EH (cell line): Measurements from ENCODE around the gene SCAPER.
A peak's percentile ranks its signal among the peaks of the same experiment; 100 is the strongest.
"Not testable (repeated sequence)": the region's sequence is repeated elsewhere in the genome, so short reads cannot be mapped to it uniquely, and the experiment has no call there.

Experiments
- DNase-seq: peaks from one replicate; pipeline ENCODE4 v3.0.0-alpha.2; 2015; ENCODE audit warnings: low read depth

SCAPER gene

GRCh38 chr15:76913737-76914136 is 8.6 kb upstream of the SCAPER start:
- peak; percentile 4 for DNase-seq

DNA sequence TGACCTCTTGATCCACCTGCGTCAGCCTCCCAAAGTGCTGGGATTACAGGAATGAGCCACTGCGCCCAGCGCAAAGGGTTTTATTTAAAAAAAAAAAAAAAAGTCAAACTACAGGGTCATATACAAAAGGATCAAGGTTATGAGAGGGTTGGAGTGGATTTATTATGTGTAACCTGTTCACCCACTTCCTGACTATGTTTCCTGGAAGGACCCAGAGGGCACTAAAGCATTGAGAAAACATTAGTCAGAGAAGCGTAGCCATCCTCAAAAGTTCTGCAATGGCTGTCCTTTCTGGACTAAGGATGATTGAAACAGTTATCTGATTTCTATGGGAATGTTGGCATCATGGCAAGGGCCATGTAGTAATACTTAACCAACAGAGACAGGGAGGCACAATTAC is 7.3 kb upstream of the SCAPER start:
- DNase-seq, result no peak

- DNase-seq, result no peak
These were observed 715 bp upstream of the SCAPER start for GRCh38 chr15:76905855-76906254.

GRCh38 chr15:76904461-76905012 is 603 bp downstream of the SCAPER start:
- DNase-seq, result peak; percentile 31

GRCh38 chr15:76903251-76903681 is 1.9 kb downstream of the SCAPER start:
- peak; percentile 58 for DNase-seq

GRCh38 chr15:76901965-76902364 is 3.2 kb downstream of the SCAPER start:
- DNase-seq, result no peak

DNA sequence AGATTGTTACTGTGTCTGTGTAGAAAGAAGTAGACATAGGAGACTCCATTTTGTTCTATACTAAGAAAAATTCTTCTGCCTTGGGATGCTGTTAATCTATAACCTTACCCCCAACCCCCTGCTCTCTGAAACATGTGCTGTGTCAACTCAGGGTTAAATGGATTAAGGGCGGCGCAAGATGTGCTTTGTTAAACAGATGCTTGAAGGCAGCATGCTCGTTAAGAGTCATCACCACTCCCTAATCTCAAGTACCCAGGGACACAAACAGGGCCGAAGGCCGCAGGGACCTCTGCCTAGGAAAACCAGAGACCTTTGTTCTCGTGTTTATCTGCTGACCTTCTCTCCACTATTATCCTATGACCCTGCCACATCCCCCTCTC is 5.2 kb downstream of the SCAPER start:
- DNase-seq, result not testable (repeated sequence)

GRCh38 chr15:76899176-76899930 is 5.8 kb downstream of the SCAPER start:
- DNase-seq, result not testable (repeated sequence)

GRCh38 chr15:76898102-76898501 is 7.0 kb downstream of the SCAPER start:
- DNase-seq, result no peak

DNA sequence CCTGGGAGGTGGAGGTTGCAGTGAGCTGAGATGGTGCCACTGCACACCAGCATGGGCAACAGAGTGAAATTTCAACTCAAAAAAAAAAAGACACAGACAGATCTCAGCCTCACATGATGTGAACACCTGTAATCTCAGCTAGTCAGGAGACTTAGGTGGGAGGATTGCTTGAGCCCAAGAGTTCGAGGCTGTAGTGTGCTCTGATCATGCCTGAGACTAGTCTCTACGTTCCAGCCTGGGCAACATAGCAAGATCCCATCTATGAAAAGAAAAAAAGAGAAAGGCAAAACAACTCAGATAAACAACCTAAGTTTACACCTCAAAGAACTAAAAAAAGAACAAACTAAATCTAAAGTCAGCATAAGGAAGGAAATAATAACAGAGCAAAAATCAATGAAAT is 11.0 kb downstream of the SCAPER start:
- no peak for DNase-seq

DNA sequence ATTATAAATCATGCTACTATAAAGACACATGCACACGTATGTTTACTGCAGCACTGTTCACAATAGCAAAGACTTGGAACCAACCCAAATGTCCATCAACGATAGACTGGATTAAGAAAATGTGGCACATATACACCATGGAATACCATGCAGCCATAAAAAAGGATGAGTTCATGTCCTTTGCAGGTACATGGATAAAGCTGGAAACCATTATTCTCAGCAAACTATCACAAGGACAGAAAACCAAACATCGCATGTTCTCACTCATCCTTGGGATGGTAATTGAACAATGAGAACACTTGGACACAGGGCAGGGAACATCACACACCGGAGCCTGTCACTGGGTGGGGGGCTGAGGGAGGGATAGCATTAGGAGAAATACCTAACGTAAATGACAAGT is 12.3 kb downstream of the SCAPER start:
- DNase-seq, result not testable (repeated sequence)

GRCh38 chr15:76887280-76888141 is 17.6 kb downstream of the SCAPER start:
- DNase-seq, result not testable (repeated sequence)

GRCh38 chr15:76885212-76885611 is 19.9 kb downstream of the SCAPER start:
- DNase-seq, result no peak

GRCh38 chr15:76875911-76876310 is 29.2 kb downstream of the SCAPER start:
- DNase-seq, result no peak

DNA sequence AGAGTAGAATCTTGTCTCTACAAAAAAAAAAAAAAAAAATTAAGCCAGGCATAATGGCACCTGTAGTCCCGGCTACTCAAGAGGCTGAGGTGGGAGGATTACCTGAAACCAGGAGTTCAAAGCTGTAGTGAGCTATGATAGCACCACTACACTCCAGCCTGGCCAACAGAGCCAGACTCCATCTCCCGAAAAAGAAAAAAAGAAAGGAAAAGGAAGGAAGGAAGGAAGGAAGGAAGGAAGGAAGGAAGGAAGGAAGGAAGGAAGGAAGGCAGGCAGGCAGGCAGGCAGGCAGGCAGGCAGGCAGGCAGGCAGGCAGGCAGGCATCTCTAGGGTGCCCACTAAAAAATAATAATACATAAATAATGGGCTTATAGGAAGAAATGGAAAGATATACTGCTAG is 32.1 kb downstream of the SCAPER start:
- DNase-seq, result not testable (repeated sequence)

DNA sequence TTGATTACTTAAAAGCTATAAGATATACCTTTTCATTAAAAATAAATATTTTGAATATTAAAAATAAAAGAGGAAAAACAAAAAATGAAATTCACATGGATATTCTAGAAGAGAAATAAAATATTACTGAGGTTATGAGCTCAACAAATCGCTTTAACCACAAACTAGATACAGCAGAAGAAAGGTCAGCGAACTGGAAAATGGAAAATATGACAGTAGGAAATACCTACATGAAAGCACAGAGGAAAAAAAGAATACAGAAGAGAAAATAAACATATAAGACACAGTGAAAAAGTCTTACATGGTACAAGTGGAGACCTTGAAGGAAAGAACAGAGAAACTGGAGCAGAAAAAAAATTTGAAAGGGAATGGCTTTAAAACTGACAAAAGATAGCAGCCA is 33.2 kb downstream of the SCAPER start:
- DNase-seq, result no peak

DNA sequence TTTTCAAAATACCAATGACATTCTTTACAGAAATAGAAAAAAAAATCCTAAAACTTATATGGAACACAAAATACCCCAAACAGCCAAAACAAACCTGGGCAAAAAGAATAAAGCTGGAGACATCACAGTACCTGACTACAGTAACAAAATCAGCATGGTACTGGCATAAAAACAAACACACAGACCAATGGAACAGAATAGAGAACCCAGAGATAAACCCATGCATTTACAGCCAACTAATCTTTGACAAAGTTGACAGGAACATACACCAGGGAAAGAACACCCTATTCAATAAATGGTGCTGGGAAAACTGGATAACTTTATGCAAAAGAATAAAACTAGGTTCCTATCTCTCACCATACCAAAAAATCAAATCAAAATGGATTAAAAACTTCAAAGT is 36.4 kb downstream of the SCAPER start:
- DNase-seq, result no peak

- peak; percentile 55 for DNase-seq
These were observed 38.3 kb downstream of the SCAPER start for GRCh38 chr15:76866716-76867321.

- peak; percentile 2 for DNase-seq
These were observed 39.1 kb downstream of the SCAPER start for GRCh38 chr15:76866008-76866407.

DNA sequence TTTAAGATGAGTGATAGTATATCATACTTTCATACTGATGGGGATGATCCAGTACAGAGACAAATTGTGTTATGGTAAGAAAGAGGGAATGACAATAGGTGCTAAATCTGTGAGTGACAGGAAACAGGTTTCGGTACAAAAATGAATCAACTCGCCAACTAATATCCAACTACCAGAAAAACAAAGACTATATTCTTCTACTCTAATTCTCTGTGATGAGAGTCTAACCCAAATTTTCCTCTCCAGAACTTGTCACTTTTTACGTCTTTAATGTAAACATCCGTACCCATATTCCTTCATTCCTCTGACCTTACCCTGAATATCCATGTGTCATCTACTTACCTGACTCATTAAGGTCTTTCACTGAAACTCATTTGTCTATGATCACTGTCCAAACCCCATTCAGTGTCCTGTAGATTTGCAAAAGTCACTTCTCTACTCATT is 39.6 kb downstream of the SCAPER start:
- DNase-seq, result no peak

- DNase-seq, result no peak
These were observed 40.6 kb downstream of the SCAPER start for GRCh38 chr15:76864586-76864985.

DNA sequence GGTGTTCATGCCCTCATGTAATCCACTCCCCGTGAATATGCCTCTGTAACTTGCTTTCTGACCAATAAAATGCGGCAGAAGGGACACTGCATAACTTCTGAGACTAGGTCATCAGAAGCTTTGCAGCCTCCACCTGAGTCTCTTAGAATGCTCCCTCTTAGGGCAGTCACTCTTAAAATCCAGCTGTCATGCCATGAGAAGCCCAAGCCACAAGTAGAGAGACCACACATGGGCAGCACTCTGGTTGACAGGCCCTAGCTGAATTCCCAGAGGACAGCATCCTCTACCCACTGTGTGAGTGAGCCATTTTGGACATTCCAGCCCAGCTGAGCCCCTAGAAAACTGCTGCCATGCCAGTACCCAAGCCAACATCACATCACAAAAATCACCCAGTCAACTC is 41.4 kb downstream of the SCAPER start:
- DNase-seq, result no peak
